ENCODE measurements around the gene ATXN7L1. TPM values are rescaled to one million over a fixed set of nuclear protein-coding genes. Genes with fewer than 3 reads are reported as not detected.

The ATXN7L1 gene
- total and polyA plus RNA-seq, 2 of the 8 experiments (the other 6 are each of a cell fraction or from before 2014, with no cell fraction given), result 14.3 to 34.0 TPM

GRCh38 chr7:105654095-105654686 lies 222.2 kb downstream of the ATXN7L1 start (continued):
- TF ChIP-seq BACH1 (IDR thresholded peaks at IDR 0.05; ENCODE audit: low read length) (no peak), POLR2A (IDR thresholded peaks at IDR 0.05; ENCODE audit: control extremely low read depth in 1 of 2, low read depth in 2 of 2, low read length in 2 of 2) (no peak), JUN (IDR thresholded peaks at IDR 0.05; ENCODE audit: low read depth, low read length) (no peak)

Data from H1 (cell line).